Esophagus (tissue), 2 donors: ENCODE data around the gene CCDC43. TPM values are rescaled to one million over a fixed set of nuclear protein-coding genes. Genes with fewer than 3 reads are reported as not detected.
"Not testable (repeated sequence)": the region's sequence is repeated elsewhere in the genome, so short reads cannot be mapped to it uniquely, and the experiment has no call there.

Source experiments
- H3K27ac ChIP-seq, 2 donors: one replicate each; pipeline ENCODE4 v1.5.1; 2013; ENCODE audit warnings: low read depth in 2 of 2, mild to moderate bottlenecking in 2 of 2, inconsistent platforms in 1 of 2, low read length in 1 of 2, moderate library complexity in 1 of 2
- H3K27me3 ChIP-seq, 2 donors: one replicate each; pipeline ENCODE4 v1.6.1; 2013; ENCODE audit warnings: low read length in 2 of 2, control low read depth in 1 of 2, mild to moderate bottlenecking in 1 of 2; ENCODE audit not compliant: insufficient read depth in 2 of 2, control insufficient read depth in 1 of 2
- H3K36me3 ChIP-seq, 2 donors: one replicate each; pipeline ENCODE4 v1.6.1; 2013; ENCODE audit warnings: low read length in 1 of 2; ENCODE audit not compliant: control insufficient read depth in 2 of 2, insufficient read depth in 2 of 2
- H3K4me1 ChIP-seq, 2 donors: one replicate each; pipeline ENCODE4 v1.6.1; 2013; ENCODE audit warnings: low read length in 1 of 2; ENCODE audit not compliant: control insufficient read depth in 2 of 2, insufficient read depth in 2 of 2
- H3K4me3 ChIP-seq, 2 donors: one replicate each; pipeline ENCODE4 v1.5.1; 2013; ENCODE audit warnings: low read length in 2 of 2, mild to moderate bottlenecking in 2 of 2, low read depth in 1 of 2, moderate library complexity in 1 of 2
- H3K9me3 ChIP-seq, 2 donors: one replicate each; pipeline ENCODE4 v1.6.1; 2013; ENCODE audit warnings: mild to moderate bottlenecking in 2 of 2, low read depth in 1 of 2, low read length in 1 of 2, moderate library complexity in 1 of 2; ENCODE audit not compliant: control insufficient read depth in 2 of 2, insufficient read depth in 1 of 2
- WGBS, 2 donors: extraction: QIAGEN DNeasy Blood & Tissue Kit; methylation state at CpG; one replicate each; pipeline ENCODE4 v1.1.7; 2013; 5-methylcytosine and 5-hydroxymethylcytosine counted together
- polyA plus RNA-seq, 2 donors: library from polyadenylated mRNA; stranded (reverse); fragments of 200-250 nt; gene quantifications; one replicate each; pipeline ENCODE4 v1.2.3, GENCODE V29; 2013
- donor health status: healthy with polysubstance abuse.
- donor health status: Bipolar disorder and iron deficiency.

The CCDC43 gene, protein sequence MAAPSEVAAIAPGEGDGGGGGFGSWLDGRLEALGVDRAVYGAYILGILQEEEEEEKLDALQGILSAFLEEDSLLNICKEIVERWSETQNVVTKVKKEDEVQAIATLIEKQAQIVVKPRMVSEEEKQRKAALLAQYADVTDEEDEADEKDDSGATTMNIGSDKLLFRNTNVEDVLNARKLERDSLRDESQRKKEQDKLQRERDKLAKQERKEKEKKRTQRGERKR
- 10 to 100 TPM; 11.1 to 12.4 TPM for polyA plus RNA-seq

DNA sequence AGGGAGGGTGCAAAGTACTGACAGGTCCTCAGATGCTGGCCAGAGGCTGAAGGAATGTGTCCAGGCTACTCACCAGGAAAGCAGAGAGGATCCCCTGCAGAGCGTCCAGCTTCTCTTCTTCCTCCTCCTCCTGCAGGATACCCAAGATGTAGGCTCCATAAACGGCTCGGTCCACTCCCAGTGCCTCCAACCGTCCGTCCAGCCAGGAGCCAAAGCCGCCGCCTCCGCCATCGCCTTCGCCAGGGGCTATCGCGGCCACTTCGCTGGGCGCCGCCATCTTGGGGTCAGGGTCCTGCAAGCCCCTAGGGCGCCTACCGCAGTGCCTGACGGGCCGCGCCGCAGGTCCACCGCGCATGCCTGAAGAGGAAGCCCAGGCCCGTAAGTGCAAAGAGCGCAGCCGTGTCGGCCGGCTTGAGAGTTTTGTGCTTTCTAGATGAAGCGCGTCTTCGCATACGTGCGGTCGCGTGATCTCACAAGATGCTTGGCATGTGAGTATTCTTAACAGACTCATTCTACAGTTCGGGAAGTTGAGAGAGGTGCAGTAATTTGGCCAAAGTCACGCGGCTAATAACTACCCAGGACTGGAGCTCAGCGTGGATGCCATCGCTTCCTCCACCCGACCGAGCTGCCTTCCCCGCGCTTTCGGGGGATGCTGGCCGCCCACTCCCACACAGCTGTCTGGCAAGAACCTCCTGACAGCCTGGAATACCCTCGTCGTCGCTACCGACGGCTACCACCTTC lies at the start of gene CCDC43:
Gene CCDC43, minus strand, starts transcription at position 300 of the 741 bp plus-strand sequence. Its CDS starts 23 bp downstream, at position 277.
- 0 to 1% methylated on average over 51 of the region's 51 CpGs for WGBS, 2 donors
- Histone ChIP-seq H3K36me3 (no peaks in the 10 kb centered on the region), H3K4me1 (no peaks in the 10 kb centered on the region)

DNA sequence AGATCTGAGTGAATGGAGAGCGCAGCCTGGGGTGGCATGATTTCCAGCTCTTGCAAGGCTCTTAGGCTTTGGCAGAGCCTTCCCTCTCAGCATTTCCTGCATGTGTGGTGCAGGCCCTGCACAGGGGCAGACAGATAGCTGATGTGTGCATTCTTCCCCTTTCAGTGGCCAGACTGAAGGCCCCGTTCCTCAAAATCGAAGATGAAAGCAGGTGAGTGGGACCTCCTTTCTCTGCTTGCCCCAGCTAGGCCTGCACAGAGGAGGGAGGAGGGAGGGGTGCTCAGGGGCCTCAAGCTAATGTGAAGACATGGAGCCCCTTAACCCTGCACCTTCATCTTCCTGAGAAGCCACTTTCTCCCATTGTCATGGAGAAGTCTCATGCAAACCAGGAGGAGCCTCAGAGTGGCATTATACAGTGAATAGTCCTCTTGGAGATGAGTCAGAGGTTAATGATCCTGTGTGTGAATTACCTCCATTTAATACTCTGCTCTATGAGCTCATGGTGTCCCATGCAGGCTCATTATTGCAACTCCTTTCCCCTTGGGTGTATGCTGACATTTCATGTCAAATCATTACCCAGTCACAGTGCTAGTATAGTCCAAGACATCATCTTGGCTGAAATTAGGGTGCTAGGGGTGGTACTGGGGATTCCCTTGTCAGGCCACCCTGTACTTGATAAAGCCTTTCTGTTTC lies 48.8 kb upstream of the CCDC43 start:
- no peaks in the 10 kb centered on the region for H3K4me1 ChIP-seq
- H3K36me3 ChIP-seq = peaks cover 0 to 3% of the 10 kb centered on the region in 2 donors
- no peaks in the 10 kb centered on the region for H3K27me3 ChIP-seq
- 85 to 92% methylated on average over 3 of the region's 3 CpGs for WGBS, 2 donors
- no peak overlapping the region for H3K4me3 ChIP-seq
- H3K27ac ChIP-seq = no peak overlapping the region
- H3K9me3 ChIP-seq = peaks cover 0 to 3% of the 10 kb centered on the region in 2 donors

More for the DNA sequence above, at the start of gene CCDC43:
- no peaks in the 10 kb centered on the region for H3K27me3 ChIP-seq
- peak within 1 kb of the TSS; percentile 60 to 90 for H3K4me3 ChIP-seq
- H3K9me3 ChIP-seq = no peaks in the 10 kb centered on the region
- peak within 1 kb of the TSS; percentile 88 to 89 for H3K27ac ChIP-seq

DNA sequence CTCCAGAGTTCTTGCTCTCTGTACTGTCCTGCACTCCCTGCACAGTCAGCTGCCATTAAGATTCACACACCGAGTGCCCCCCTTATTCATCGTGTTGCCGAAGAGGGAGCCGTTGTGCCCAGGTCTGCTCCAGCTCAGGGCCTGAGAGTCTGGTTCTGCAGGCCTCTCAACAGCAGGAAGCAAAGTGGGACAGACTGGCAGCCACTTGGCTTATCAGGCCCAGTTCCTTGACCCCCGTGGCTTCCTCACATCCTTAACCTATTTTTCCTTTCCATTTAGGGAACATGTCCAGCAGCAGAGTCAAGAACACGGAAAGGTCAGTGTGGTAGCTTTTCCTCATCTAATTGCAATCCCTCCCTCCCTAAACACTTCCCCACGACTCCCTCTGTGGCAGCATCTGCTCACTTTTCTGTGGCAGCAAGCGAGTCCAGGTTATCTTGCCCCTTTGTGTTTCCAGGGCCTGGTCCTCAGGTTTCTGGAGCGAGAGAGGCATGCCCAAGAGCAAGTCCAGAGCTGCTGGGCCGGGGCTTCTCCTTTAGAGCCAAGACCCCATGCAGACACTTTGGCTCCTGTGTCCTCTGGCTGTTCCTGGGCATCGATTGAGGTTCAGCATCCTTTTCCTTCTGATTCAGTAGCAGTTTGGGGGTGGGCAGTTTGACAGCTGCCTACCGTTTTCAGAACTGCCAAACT lies 47.1 kb upstream of the CCDC43 start:
- Histone ChIP-seq H3K36me3 (peaks cover 0 to 3% of the 10 kb centered on the region in 2 donors), H3K4me1 (no peaks in the 10 kb centered on the region), H3K27ac (no peak overlapping the region), H3K27me3 (no peaks in the 10 kb centered on the region), H3K4me3 (no peak overlapping the region), H3K9me3 (peaks cover 0 to 3% of the 10 kb centered on the region in 2 donors)
- WGBS, 2 donors = 84 to 90% methylated on average over 12 of the region's 12 CpGs

DNA sequence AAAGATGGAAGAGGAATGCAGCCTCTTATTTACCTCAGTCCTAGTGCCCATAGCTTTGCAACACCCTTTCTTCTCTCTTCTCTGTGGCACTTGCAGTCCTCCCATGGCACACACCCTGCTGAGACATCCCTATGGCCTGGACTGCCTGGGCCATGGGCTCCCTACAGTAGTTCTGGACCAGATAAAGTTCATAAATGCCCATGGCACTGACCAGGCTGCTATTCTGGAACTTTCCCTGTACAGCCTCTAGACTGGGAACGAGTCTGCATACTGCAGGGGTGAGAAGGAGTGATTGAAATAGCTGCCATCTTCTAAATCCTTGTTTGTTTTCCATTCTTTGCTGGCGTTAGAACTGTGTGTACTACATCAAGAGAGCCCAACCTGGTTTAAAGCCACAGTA lies 44.7 kb upstream of the CCDC43 start:
- no peaks in the 10 kb centered on the region for H3K4me1 ChIP-seq
- no peak overlapping the region for H3K4me3 ChIP-seq
- peaks cover 0 to under 1% of the 10 kb centered on the region in 2 donors for H3K9me3 ChIP-seq
- WGBS, 2 donors = 85% methylated on average over 2 of the region's 2 CpGs
- H3K36me3 ChIP-seq = peaks cover 0 to under 1% of the 10 kb centered on the region in 2 donors
- no peaks in the 10 kb centered on the region for H3K27me3 ChIP-seq
- no peak overlapping the region for H3K27ac ChIP-seq

DNA sequence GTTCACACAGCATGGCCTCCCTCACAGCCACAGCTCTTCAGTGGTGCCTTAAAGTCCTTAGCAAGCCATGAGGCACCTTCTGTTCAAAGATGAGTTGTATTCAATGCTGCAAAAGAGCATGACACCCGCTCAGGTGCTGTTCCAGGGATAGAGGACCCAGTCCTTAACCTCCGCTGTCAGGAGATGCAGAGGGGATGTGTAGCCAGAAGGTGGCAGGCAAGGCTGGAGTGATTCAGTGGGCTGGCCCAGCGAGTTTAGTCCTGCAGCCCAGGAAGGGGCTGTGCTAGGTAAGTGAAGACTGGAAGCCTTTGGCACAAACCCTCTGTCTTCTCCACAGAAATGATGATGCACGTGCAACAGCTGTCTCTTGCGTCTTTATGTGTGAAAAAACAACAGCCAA lies 44.2 kb upstream of the CCDC43 start:
- Histone ChIP-seq H3K4me3 (no peak overlapping the region), H3K9me3 (no peaks in the 10 kb centered on the region), H3K36me3 (no peaks in the 10 kb centered on the region), H3K27me3 (no peaks in the 10 kb centered on the region), H3K4me1 (no peaks in the 10 kb centered on the region), H3K27ac (no peak overlapping the region)
- WGBS, 2 donors = 79 to 83% methylated on average over 5 of the region's 5 CpGs

DNA sequence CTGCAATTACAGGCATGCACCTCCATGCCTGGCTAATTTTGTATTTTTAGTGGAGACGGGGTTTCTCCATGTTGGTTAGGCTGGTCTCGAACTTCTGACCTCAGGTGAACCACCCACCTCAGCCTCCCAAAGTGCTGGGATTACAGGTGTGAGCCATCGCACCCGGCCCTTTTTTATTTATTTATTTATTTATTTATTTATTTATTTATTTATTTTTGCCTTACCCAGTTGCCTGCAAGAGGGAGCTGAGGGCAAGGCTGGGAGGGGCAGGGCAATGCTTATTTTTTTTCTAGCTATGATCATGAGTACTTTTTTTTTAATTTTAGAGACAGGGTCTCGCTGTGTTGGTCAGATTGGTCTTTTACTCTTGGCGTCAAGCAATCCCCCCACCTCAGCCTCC lies 36.5 kb upstream of the CCDC43 start:
- not testable (repeated sequence) for H3K4me1 ChIP-seq, H3K9me3 ChIP-seq, H3K27ac ChIP-seq, H3K36me3 ChIP-seq, H3K27me3 ChIP-seq, H3K4me3 ChIP-seq
- WGBS, 2 donors = 97% methylated on average over 6 of the region's 6 CpGs

DNA sequence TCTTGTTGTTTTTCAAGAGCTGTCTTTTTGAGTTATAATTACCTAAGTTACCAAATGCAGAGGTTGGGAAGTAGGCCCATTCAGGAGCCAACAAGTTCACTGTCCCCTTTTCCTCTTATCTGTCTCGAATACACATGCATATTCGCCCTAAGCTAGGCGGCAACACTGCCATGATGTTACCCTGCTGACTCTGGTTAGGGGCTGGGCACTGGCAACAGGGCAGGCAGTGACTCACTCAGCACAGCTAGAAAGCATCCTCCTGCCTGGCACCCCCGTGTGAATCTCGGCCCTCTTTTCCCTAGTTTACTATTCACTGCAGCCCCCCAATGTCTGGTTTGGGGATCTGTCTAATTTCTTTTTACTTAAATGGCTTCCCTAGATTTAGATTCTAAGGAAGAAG lies 32.7 kb upstream of the CCDC43 start:
- H3K4me1 ChIP-seq = no peaks in the 10 kb centered on the region
- no peaks in the 10 kb centered on the region for H3K27me3 ChIP-seq
- no peaks in the 10 kb centered on the region for H3K36me3 ChIP-seq
- 90% methylated on average over 5 of the region's 5 CpGs for WGBS, 2 donors
- no peak overlapping the region for H3K4me3 ChIP-seq
- H3K27ac ChIP-seq = no peak overlapping the region
- H3K9me3 ChIP-seq = no peaks in the 10 kb centered on the region

DNA sequence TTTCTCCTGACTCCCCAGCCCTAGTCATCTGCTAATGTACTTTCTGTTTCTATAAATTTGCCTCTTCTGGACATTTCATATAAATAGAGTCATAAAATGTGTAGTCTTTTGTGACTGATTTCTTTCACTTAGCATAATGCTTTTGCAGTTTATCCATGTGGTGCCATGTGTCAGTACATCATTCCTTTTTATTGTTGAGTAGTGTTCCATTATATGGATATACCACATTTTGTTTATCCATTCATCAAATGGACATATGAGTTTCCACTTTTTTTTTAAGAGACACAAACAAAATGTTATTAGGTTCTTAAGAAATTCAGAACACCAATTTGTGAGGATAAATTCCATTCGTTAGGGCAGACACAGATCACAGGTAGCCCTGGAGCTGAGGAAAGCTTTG lies 29.9 kb upstream of the CCDC43 start:
- Histone ChIP-seq H3K36me3 (no peaks in the 10 kb centered on the region), H3K4me3 (no peak overlapping the region), H3K27me3 (no peaks in the 10 kb centered on the region), H3K9me3 (no peaks in the 10 kb centered on the region), H3K27ac (no peak overlapping the region), H3K4me1 (no peaks in the 10 kb centered on the region)
- 92 to 100% methylated on average over 1 of the region's 1 CpG for WGBS, 2 donors
